T follicular helper cell (primary cell): Measurements from ENCODE around the gene ALAD.
"Not testable (repeated sequence)": the region's sequence is repeated elsewhere in the genome, so short reads cannot be mapped to it uniquely, and the experiment has no call there.

Experiments used
- DNase-seq: peaks from one replicate; pipeline ENCODE4 v3.0.0-alpha.2; 2020; ENCODE audit warnings: low read depth

The ALAD gene

GRCh38 chr9:113398796-113399195 is 2.3 kb downstream of the ALAD start:
- no peak for DNase-seq

GRCh38 chr9:113397203-113397631 is 3.9 kb downstream of the ALAD start:
- no peak for DNase-seq

GRCh38 chr9:113395000-113395861 is 5.9 kb downstream of the ALAD start:
- DNase-seq: no peak

- DNase-seq: no peak
Measured at GRCh38 chr9:113393281-113393680, 7.8 kb downstream of the ALAD start.

GRCh38 chr9:113391917-113392316 is 9.2 kb downstream of the ALAD start:
- no peak for DNase-seq

- DNase-seq: no peak
Measured at GRCh38 chr9:113390192-113390960, 10.7 kb downstream of the ALAD start.

- DNase-seq: no peak
Measured at GRCh38 chr9:113389451-113389850, 11.6 kb downstream of the ALAD start.

GRCh38 chr9:113388833-113389232 is 12.3 kb downstream of the ALAD start:
- no peak for DNase-seq

- DNase-seq: no peak
Measured at GRCh38 chr9:113387560-113388230, 13.4 kb downstream of the ALAD start.

GRCh38 chr9:113386571-113387393 is 14.3 kb downstream of the ALAD start:
- no peak for DNase-seq

- no peak for DNase-seq
Measured at GRCh38 chr9:113381909-113382411, 19.1 kb downstream of the ALAD start.

- DNase-seq: not testable (repeated sequence)
Measured at GRCh38 chr9:113381441-113381840, 19.6 kb downstream of the ALAD start.

GRCh38 chr9:113380869-113381378 is 20.2 kb downstream of the ALAD start:
- DNase-seq: no peak

- DNase-seq: not testable (repeated sequence)
Measured at GRCh38 chr9:113379829-113380210, 21.3 kb downstream of the ALAD start.

- DNase-seq: not testable (repeated sequence)
Measured at GRCh38 chr9:113379094-113379828, 21.8 kb downstream of the ALAD start.

- peak; percentile 69 for DNase-seq
Measured at GRCh38 chr9:113376634-113377567, 24.2 kb downstream of the ALAD start, which contains the start of gene HDHD3. TSS of gene HDHD3 (minus strand) at chr9:113376986. CDS start at chr9:113374354, 2,632 bp downstream.

GRCh38 chr9:113375057-113376023 is 25.7 kb downstream of the ALAD start:
- no peak for DNase-seq
